ENCODE measurements around the gene BEAN1.

DNA sequence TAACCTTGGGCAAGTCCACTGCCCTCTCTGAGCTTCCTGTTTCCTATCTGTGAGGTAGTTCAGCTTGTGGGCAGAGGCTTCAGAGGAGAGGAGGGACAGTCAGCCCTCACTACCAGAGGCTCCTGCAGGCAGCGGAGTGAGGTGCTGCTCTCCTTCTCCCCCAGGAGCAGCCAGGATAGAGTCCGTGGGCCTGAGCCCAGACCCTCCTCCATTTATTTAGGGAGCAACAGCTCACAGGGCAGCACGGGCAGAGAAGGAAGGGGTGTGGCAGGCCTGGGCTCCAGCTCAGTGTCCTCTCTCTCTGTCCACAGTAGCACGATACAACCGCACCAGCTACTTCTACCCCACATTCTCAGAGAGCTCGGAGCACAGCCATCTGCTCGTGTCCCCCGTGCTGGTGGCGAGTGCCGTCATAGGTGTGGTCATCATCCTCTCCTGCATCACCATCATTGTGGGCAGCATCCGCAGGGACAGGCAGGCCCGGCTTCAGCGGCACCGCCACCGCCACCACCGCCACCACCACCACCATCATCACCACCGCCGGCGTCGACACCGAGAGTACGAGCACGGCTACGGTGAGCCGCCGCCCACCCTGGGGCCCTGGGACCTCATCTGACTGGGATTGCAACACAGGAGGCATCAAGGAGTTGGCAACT is 42.3 kb downstream of the BEAN1 start:
- TF ChIP-seq, protein P1, sequence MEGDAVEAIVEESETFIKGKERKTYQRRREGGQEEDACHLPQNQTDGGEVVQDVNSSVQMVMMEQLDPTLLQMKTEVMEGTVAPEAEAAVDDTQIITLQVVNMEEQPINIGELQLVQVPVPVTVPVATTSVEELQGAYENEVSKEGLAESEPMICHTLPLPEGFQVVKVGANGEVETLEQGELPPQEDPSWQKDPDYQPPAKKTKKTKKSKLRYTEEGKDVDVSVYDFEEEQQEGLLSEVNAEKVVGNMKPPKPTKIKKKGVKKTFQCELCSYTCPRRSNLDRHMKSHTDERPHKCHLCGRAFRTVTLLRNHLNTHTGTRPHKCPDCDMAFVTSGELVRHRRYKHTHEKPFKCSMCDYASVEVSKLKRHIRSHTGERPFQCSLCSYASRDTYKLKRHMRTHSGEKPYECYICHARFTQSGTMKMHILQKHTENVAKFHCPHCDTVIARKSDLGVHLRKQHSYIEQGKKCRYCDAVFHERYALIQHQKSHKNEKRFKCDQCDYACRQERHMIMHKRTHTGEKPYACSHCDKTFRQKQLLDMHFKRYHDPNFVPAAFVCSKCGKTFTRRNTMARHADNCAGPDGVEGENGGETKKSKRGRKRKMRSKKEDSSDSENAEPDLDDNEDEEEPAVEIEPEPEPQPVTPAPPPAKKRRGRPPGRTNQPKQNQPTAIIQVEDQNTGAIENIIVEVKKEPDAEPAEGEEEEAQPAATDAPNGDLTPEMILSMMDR (IDR thresholded peaks at IDR 0.05): no peak
- TF ChIP-seq POLR2A (IDR thresholded peaks at IDR 0.05): no peak

Measured in suprapubic skin (tissue), 3 donors.